IPS-18c (cell line): ENCODE data around the gene SOX1.

Experiments
- H3K4me3 ChIP-seq: 2 replicates; pipeline ENCODE4 v1.7.0; 2013; ENCODE audit warnings: low read depth, mild to moderate bottlenecking, low read length, moderate library complexity; ENCODE audit not compliant: insufficient read depth
- H3K9me3 ChIP-seq: one replicate; pipeline ENCODE4 v1.6.1; 2013; ENCODE audit warnings: mild to moderate bottlenecking, low read length, moderate library complexity; ENCODE audit not compliant: control insufficient read depth, insufficient read depth

Gene SOX1

DNA sequence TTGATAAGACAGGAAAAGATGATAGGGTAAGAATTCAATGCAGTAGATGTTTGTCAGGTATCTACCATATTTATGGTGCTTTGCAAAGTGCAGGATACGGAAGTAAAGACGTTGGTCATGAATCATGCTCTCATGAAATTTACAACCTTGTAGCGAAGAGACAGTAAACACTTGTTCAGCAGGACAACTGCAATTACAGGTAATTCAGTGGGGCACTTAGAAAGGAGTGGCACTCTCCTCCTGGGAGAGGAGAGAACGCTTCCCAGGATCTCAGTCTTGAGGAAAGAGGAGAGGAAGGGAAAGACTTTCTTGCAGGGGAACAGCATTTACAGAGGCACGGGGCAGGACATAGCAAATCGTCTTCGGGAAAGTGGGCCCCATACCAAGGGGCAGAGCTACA is 46.4 kb downstream of the SOX1 start:
- Histone ChIP-seq H3K9me3 (no peaks in the 10 kb centered on the region), H3K4me3 (no peak overlapping the region)

DNA sequence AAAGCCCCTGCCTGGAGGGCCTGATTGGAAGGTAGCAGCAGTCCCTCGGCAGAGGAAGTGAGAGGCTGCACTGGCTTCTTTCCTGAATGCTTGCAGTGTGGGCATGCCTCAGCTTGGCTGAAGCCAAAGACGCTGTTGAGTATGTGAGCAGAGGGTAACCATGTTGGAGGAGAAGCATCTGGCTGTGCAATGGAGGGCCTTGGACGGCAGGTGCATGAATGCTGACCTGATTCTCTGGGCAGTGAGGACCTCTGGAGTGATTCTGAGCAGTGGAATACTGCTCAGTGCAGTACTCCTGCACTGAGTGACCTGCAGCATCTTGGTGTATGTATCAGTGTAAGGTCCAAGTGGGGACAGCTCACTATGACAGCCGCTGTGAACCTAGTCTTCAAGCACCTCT is 46.9 kb downstream of the SOX1 start:
- H3K4me3 ChIP-seq: no peak overlapping the region

DNA sequence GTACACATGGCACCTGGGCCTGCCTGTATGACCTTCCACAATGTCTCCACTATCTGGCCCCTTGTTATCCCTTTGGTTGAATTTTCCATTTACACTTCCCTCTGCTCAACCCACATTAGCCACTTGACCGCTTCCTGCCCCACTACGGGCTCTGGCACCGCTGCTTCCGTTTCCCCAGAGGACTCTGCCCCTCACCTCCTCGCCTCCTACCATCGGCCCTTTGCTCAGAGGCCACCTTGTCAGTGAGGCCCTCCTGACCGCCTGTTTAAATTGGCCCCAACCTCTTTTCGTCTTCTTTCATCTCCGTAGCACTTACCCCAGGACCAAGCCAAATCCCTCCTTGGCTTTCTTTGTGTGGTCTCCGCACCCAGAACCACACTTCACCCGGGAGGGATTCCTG is 47.4 kb downstream of the SOX1 start:
- H3K9me3 ChIP-seq: no peaks in the 10 kb centered on the region
- no peak overlapping the region for H3K4me3 ChIP-seq

More for the DNA sequence above, 46.9 kb downstream of the SOX1 start:
- no peaks in the 10 kb centered on the region for H3K9me3 ChIP-seq

DNA sequence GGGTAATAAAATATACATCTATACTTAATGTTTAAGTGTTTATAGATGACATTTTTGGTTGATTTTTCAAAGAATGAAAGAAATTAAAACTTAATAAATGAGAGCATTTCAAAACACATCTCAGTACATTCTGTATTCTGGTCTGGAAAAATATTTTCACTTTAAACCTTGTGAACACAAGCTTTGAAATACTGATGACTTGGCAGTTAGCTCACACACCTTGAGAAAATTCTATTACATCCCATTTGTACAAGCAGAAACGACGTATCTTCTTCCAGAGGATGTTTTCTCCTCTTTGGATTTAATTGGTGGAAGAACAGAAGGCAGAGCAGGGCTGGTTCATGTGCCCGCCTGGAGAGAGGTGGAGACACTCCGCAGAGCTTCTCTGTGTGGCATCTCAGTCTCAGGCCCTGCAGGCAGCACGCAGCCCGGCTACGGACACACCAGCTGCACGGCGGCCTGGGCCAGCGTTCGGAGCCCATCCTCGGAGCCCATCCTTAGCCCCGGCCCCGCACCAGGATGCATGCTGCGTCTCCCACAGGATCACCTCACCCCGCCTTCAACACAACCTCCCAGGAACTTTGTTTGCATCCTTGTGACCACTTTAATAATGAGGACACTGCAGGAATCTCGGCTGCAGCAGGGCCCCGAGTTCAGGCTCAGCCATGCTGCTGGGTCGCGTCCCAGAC is 48.6 kb downstream of the SOX1 start:
- H3K9me3 ChIP-seq: no peaks in the 10 kb centered on the region
- no peak overlapping the region for H3K4me3 ChIP-seq

DNA sequence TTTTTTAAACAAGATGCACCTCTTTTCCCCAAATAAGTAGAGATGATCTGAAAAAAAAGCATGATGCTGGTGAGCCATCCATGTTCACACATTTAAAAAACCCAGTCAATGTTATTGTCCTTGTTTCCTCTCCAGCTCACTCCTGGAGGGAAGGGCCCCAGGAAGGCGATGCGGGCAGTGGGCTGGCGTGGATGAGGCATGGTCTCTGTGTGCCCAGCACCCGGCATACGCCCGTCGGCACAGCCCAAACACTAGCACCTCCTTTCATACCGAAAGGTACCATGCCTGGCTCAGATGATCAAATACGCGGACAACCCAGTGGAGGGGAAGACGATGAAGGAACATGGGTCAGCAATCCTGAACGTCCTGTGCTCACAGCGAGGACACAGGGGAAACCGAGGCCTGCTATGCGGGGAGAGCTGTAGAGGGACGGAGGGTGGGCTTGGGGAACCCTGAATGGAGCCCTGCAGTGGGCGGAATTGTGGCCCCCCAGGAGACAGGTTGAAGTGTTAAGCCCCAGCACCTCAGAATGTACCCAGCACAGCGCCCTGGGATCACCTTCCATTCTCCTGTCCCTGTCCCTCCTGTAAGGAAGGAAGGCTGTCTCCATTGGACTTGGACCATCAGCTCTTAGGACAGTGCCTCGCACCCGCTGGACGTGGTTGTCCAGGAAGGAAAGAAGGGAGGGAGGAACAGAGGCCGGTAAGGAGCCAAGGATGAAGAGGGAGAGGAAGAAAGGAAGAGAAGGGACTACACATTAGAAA is 49.4 kb downstream of the SOX1 start:
- no peaks in the 10 kb centered on the region for H3K9me3 ChIP-seq

DNA sequence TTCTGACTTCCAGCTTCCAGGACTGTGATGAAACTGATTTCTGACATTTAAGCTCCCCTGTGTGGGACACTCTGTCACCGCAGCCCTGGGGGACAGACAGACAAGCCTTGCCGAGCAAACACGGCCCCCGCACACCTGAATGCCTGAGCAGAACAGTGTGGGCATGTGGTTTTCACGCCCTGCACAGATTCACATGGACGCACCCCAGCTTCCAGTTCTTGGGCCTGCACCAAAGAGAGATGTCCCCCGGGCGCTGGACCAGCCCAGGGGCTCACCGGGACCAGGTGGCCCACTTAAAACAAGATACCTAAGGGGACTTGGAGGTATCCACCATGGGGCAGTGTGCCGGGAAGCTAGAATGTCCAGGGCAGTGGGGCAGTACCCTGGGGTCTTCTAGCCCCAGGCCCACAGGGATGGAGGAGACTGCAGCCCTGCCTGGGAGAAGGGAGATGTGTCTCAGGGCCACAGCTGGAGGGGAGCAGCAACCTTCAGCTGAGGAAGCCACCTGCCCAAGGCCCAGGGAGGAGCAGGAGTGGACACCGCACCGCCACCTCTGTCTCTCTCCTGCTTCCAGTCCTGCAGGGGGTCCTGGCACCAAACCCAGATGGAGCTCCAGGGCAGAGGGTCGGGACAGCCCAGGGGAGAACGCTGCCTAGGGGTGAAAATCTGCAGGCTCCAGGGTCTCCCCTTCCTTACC is 50.5 kb downstream of the SOX1 start:
- H3K9me3 ChIP-seq: no peaks in the 10 kb centered on the region
- no peak overlapping the region for H3K4me3 ChIP-seq

More for the DNA sequence above, 49.4 kb downstream of the SOX1 start:
- H3K4me3 ChIP-seq: no peak overlapping the region

DNA sequence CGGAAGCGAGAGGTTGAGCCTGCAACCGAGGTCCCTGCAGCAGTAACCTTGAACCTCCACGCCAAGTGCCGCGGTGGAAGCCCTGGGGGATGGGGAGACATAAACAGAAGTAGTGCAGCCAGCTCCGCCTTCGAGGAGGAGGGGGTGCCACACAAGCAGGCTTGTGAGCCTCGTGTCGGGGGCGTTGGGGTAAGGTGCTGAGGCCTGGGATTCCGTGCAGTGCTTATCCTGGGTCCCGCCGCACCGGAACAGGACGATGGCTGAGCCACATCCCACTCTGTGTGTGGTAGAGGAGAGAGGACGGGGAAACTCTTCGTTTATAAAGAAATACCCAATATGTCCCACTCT is 51.0 kb downstream of the SOX1 start:
- Histone ChIP-seq H3K9me3 (no peaks in the 10 kb centered on the region), H3K4me3 (no peak overlapping the region)

DNA sequence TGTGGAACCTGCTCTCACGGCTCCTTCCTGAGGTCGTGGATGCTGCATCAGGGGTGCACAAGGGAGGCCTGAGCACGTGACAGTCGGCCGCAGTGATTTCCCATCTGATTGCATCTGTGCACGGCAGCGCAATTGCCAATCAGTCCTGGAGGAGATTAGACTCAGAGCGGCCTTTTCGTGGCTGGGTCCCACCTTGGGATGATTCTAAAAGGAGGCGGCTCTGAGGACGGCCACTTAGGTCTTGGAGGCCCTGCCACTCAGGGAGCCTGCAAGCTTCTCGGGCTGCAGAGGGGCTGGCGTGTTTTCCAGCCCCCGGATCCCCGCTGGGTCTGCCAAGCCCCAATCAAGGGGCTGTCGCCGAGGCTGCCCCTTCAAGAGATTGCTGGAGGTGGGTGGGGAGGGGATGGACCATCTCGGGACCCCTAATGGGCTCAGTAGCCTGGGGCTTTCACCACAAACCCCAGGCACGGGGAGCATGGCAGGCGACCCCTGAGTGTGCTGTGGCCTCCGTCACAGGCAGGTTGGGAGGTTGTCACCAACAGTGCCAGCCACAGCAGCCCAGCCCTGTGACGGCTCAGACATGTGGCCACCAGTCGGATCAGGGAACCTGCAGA is 51.6 kb downstream of the SOX1 start:
- Histone ChIP-seq H3K9me3 (no peaks in the 10 kb centered on the region), H3K4me3 (no peak overlapping the region)

DNA sequence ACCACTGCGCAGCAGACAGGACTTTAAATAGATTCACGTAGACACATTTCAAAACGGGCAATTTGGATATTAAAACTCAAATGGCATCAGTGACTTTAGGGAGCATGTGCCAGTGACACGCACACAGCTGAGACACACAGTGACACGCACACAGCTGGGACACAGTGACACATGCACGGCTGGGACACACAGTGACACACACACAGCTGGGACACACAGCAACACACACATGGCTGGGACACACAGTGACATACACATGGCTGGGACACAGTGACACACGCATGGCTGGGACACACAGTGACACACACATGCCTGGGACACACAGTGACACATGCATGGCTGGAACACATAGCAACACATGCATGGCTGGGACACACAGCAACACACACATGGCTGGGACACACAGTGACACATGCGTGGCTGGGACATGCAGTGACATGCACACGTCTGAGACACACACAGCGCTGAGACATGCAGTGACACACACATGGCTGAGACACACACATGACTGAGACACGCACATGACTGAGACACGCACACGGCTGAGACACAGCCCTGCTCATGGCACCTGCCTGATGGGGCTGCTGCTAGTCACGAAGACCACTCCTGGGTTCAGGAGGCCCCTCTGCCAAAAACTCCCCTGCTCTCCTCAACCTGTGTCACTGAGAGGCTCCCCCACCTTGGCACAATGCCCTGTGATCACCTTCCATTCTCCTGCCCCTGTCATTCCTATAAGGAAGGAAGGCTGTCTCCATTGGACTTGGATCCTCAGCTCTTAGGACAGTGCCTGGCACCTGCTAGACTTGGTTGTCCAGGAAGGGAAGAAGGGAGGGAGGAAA is 52.5 kb downstream of the SOX1 start:
- Histone ChIP-seq H3K4me3 (no peak overlapping the region), H3K9me3 (no peaks in the 10 kb centered on the region)

DNA sequence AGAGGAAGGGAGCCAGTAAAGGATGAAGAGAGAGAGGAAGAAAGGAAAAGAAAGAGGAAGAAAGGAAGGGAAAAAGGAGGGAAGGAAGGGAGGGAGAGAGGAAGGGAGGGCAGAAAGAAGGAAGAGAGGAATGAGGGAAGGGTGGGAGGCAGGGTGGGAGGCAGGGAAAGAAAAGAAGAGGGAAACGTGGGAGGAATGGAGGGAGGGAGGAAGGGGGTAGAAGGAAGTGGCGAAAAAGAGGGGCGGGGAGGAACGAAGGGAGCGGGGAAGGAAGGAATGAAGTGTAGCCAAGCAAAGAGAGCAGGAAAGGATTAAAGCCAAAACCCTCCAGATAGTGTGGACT is 53.1 kb downstream of the SOX1 start:
- Histone ChIP-seq H3K4me3 (no peak overlapping the region), H3K9me3 (no peaks in the 10 kb centered on the region)
